ENCODE measurements around the gene FAXC.

The FAXC gene

DNA sequence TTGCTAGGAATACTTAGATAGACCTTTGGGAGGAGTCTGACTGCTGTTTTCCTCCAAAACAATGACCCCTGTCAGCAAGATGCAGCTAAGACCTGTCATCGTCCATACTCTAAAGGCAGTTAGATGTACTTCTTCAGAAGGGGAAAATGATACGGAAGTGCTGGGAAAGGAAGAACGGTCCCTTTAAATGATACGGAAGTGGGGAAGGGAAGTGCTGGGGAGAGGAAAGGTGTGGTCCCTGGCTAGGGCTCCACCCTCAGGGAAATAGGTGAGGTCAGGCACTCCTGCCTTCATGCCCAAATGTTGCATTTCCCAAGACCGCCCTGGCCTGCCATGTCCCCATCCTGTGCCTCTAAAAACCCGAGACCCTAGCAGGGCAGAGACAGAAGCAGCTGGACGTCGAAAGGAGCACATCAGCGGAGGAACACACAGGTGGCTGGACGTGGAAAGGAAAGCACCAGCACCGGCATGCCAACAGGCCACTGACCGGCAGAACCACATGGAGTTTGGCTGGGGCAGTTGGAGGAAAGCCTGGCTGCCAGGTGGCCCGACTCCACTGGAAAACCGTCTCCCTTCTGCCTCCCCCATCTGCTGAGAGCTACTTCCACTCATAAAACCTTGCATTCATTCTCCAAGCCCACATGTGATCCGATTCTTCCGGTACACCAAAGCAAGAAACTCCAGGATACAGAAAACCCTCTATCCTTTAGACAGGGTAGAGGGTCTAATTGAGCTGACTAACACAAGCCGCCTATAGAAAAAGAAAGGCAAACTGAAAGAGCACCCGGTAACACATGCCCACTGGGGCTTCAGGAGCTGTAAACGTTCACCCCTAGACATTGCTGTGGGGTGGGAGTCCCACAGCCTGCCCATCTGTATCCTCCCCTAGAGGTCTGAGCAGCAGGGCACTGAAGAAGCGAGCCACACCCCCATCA lies 94.6 kb downstream of the FAXC start:
- TF ChIP-seq, protein P1, sequence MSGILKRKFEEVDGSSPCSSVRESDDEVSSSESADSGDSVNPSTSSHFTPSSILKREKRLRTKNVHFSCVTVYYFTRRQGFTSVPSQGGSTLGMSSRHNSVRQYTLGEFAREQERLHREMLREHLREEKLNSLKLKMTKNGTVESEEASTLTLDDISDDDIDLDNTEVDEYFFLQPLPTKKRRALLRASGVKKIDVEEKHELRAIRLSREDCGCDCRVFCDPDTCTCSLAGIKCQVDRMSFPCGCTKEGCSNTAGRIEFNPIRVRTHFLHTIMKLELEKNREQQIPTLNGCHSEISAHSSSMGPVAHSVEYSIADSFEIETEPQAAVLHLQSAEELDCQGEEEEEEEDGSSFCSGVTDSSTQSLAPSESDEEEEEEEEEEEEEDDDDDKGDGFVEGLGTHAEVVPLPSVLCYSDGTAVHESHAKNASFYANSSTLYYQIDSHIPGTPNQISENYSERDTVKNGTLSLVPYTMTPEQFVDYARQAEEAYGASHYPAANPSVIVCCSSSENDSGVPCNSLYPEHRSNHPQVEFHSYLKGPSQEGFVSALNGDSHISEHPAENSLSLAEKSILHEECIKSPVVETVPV (CRISPR knock-in tag; IDR thresholded peaks at IDR 0.05): no peak
- TF ChIP-seq, protein P2, sequence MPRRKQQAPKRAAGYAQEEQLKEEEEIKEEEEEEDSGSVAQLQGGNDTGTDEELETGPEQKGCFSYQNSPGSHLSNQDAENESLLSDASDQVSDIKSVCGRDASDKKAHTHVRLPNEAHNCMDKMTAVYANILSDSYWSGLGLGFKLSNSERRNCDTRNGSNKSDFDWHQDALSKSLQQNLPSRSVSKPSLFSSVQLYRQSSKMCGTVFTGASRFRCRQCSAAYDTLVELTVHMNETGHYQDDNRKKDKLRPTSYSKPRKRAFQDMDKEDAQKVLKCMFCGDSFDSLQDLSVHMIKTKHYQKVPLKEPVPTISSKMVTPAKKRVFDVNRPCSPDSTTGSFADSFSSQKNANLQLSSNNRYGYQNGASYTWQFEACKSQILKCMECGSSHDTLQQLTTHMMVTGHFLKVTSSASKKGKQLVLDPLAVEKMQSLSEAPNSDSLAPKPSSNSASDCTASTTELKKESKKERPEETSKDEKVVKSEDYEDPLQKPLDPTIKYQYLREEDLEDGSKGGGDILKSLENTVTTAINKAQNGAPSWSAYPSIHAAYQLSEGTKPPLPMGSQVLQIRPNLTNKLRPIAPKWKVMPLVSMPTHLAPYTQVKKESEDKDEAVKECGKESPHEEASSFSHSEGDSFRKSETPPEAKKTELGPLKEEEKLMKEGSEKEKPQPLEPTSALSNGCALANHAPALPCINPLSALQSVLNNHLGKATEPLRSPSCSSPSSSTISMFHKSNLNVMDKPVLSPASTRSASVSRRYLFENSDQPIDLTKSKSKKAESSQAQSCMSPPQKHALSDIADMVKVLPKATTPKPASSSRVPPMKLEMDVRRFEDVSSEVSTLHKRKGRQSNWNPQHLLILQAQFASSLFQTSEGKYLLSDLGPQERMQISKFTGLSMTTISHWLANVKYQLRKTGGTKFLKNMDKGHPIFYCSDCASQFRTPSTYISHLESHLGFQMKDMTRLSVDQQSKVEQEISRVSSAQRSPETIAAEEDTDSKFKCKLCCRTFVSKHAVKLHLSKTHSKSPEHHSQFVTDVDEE (CRISPR knock-in tag; IDR thresholded peaks at IDR 0.05): no peak
- no peak for TF ChIP-seq SNAI2 (CRISPR knock-in tag; IDR thresholded peaks at IDR 0.05)
- no peak for TF ChIP-seq TOX (CRISPR knock-in tag; IDR thresholded peaks at IDR 0.05; ENCODE audit: borderline replicate concordance)
- TF ChIP-seq, protein P3, sequence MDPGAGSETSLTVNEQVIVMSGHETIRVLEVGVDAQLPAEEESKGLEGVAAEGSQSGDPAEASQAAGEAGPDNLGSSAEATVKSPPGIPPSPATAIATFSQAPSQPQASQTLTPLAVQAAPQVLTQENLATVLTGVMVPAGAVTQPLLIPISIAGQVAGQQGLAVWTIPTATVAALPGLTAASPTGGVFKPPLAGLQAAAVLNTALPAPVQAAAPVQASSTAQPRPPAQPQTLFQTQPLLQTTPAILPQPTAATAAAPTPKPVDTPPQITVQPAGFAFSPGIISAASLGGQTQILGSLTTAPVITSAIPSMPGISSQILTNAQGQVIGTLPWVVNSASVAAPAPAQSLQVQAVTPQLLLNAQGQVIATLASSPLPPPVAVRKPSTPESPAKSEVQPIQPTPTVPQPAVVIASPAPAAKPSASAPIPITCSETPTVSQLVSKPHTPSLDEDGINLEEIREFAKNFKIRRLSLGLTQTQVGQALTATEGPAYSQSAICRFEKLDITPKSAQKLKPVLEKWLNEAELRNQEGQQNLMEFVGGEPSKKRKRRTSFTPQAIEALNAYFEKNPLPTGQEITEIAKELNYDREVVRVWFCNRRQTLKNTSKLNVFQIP (CRISPR knock-in tag; IDR thresholded peaks at IDR 0.05; ENCODE audit: borderline replicate concordance, low read depth): no peak
- TF ChIP-seq RARB (CRISPR knock-in tag; IDR thresholded peaks at IDR 0.05): no peak
- no peak for ATAC-seq

DNA sequence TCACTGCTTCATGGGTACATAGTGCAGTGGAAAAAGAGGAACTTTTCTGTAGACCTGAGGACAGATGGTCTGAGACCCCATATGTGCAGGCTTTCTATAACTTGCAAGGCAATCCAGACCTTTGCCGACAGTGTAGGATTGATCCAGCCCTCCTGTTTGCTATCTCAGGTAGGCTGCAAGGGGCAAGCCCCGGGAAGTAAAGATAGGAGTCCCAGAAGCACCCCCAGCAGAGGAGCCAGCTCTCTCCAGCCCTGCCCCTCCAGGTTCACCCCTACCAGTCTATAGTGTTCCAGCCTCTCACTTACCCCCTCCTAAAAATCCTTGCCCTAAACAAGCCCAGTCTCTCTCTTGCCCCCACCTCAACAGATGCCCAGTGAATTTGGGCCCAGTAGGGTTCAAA lies 96.2 kb downstream of the FAXC start:
- TF ChIP-seq PPARA (CRISPR knock-in tag; IDR thresholded peaks at IDR 0.05; ENCODE audit: borderline replicate concordance) (no peak), ZFP30 (CRISPR knock-in tag; IDR thresholded peaks at IDR 0.05) (no peak), OSR1 (CRISPR knock-in tag; IDR thresholded peaks at IDR 0.05) (no peak), ZNF70 (CRISPR knock-in tag; IDR thresholded peaks at IDR 0.05) (no peak), ZC3H10 (CRISPR knock-in tag; IDR thresholded peaks at IDR 0.05) (no peak), TCF4 (CRISPR knock-in tag; IDR thresholded peaks at IDR 0.05; ENCODE audit: borderline replicate concordance) (no peak), ESRRG (CRISPR knock-in tag; IDR thresholded peaks at IDR 0.05) (no peak), ZNF8 (CRISPR knock-in tag; IDR thresholded peaks at IDR 0.05) (no peak), RARB (CRISPR knock-in tag; IDR thresholded peaks at IDR 0.05) (no peak)
- TF ChIP-seq, protein P4, sequence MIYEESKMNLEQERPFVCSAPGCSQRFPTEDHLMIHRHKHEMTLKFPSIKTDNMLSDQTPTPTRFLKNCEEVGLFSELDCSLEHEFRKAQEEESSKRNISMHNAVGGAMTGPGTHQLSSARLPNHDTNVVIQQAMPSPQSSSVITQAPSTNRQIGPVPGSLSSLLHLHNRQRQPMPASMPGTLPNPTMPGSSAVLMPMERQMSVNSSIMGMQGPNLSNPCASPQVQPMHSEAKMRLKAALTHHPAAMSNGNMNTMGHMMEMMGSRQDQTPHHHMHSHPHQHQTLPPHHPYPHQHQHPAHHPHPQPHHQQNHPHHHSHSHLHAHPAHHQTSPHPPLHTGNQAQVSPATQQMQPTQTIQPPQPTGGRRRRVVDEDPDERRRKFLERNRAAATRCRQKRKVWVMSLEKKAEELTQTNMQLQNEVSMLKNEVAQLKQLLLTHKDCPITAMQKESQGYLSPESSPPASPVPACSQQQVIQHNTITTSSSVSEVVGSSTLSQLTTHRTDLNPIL (CRISPR knock-in tag; IDR thresholded peaks at IDR 0.05; ENCODE audit: low read depth): no peak
- TF ChIP-seq, protein P2 (CRISPR knock-in tag; IDR thresholded peaks at IDR 0.05): no peak
- TF ChIP-seq, protein P5, sequence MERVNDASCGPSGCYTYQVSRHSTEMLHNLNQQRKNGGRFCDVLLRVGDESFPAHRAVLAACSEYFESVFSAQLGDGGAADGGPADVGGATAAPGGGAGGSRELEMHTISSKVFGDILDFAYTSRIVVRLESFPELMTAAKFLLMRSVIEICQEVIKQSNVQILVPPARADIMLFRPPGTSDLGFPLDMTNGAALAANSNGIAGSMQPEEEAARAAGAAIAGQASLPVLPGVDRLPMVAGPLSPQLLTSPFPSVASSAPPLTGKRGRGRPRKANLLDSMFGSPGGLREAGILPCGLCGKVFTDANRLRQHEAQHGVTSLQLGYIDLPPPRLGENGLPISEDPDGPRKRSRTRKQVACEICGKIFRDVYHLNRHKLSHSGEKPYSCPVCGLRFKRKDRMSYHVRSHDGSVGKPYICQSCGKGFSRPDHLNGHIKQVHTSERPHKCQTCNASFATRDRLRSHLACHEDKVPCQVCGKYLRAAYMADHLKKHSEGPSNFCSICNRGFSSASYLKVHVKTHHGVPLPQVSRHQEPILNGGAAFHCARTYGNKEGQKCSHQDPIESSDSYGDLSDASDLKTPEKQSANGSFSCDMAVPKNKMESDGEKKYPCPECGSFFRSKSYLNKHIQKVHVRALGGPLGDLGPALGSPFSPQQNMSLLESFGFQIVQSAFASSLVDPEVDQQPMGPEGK (CRISPR knock-in tag; IDR thresholded peaks at IDR 0.05; ENCODE audit: borderline replicate concordance): no peak
- TF ChIP-seq, protein P1 (CRISPR knock-in tag; IDR thresholded peaks at IDR 0.05): no peak
- ATAC-seq: no peak

Data from SK-N-SH treated with all-trans-retinoic acid at 6 μM for 48 hours (cell line).